ENCODE data around the gene APOA4. TPM values are rescaled to one million over a fixed set of nuclear protein-coding genes. Genes with fewer than 3 reads are reported as not detected.

APOA4 gene
- total and polyA plus RNA-seq, 12 donors: 0.17 to 1.1 TPM; not detected in 10

DNA sequence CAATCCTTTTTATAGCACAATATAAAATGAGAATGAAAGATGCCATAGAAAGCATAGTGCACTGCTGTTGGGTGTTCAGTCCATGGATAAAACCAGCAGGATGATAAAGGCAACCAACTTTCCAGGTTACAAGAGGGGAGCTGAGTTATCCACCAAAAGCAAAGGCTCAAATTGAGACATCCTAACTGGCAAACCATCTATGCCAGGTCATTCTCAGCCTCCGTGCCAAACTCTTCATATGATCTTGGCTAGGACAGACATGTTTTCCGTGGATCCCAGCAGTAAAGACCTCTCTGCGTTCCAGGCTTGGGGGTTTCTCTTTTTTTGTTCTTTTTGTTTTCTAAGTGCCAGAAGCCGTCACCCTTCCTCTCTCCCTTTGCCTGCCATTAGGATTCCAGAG lies 21.6 kb upstream of the APOA4 start:
- no peaks in the 10 kb centered on the region for H3K27me3 ChIP-seq
- TF ChIP-seq, protein P1, sequence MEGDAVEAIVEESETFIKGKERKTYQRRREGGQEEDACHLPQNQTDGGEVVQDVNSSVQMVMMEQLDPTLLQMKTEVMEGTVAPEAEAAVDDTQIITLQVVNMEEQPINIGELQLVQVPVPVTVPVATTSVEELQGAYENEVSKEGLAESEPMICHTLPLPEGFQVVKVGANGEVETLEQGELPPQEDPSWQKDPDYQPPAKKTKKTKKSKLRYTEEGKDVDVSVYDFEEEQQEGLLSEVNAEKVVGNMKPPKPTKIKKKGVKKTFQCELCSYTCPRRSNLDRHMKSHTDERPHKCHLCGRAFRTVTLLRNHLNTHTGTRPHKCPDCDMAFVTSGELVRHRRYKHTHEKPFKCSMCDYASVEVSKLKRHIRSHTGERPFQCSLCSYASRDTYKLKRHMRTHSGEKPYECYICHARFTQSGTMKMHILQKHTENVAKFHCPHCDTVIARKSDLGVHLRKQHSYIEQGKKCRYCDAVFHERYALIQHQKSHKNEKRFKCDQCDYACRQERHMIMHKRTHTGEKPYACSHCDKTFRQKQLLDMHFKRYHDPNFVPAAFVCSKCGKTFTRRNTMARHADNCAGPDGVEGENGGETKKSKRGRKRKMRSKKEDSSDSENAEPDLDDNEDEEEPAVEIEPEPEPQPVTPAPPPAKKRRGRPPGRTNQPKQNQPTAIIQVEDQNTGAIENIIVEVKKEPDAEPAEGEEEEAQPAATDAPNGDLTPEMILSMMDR (IDR thresholded peaks at IDR 0.05): no peak
- no peak for TF ChIP-seq POLR2A (IDR thresholded peaks at IDR 0.05)
- no peak for DNase-seq
- H3K36me3 ChIP-seq (replicated peaks in 1 of 2): peaks cover 0 to 48% of the 10 kb centered on the region in 2 donors
- intact Hi-C loops (cut with DNase I): no loop called here
- 93 to 97% (median 96%) methylated on average over 4 of the region's 4 CpGs for WGBS, 4 donors
- H3K4me3 ChIP-seq: no peak overlapping the region
- no peaks in the 10 kb centered on the region for H3K9me3 ChIP-seq (replicated peaks in 1 of 3)
- H3K27ac ChIP-seq: no peak overlapping the region
- no peaks in the 10 kb centered on the region for H3K4me1 ChIP-seq (replicated peaks in 1 of 2)

GRCh38 chr11:116843661-116844060 lies 20.6 kb upstream of the APOA4 start:
- no peak overlapping the region for H3K4me3 ChIP-seq
- H3K27ac ChIP-seq: peak overlapping the region in 1 of 5 donors; percentile 1
- intact Hi-C loops (cut with DNase I): no loop called here
- H3K27me3 ChIP-seq: no peaks in the 10 kb centered on the region
- peaks cover 0 to 44% of the 10 kb centered on the region in 2 donors for H3K36me3 ChIP-seq (replicated peaks in 1 of 2)
- WGBS, 4 donors: 92 to 100% (median 97%) methylated on average over 5 to 9 of the region's 9 CpGs
- H3K9me3 ChIP-seq (replicated peaks in 1 of 3): no peaks in the 10 kb centered on the region
- TF ChIP-seq POLR2A (IDR thresholded peaks at IDR 0.05): no peak
- TF ChIP-seq, protein P1 (IDR thresholded peaks at IDR 0.05): no peak
- no peaks in the 10 kb centered on the region for H3K4me1 ChIP-seq (replicated peaks in 1 of 2)
- DNase-seq: no peak

- Histone ChIP-seq H3K4me1 (replicated peaks in 1 of 2) (no peaks in the 10 kb centered on the region), H3K4me3 (no peak overlapping the region), H3K27me3 (no peaks in the 10 kb centered on the region), H3K36me3 (replicated peaks in 1 of 2) (peaks cover 0 to 39% of the 10 kb centered on the region in 2 donors), H3K9me3 (replicated peaks in 1 of 3) (no peaks in the 10 kb centered on the region), H3K27ac (peak overlapping the region in 1 of 5 donors; percentile 10)
- DNase-seq: no peak
- WGBS, 4 donors: 78 to 92% (median 85%) methylated on average over 3 to 4 of the region's 4 CpGs
- intact Hi-C loops (cut with DNase I): no loop called here
- TF ChIP-seq, protein P1 (IDR thresholded peaks at IDR 0.05): no peak
- TF ChIP-seq POLR2A (IDR thresholded peaks at IDR 0.05): no peak
These were observed 19.8 kb upstream of the APOA4 start for GRCh38 chr11:116842909-116843308.

- no peaks in the 10 kb centered on the region for H3K4me1 ChIP-seq (replicated peaks in 1 of 2)
- H3K27ac ChIP-seq: no peak overlapping the region
- 95 to 100% (median 97%) methylated on average over 4 of the region's 4 CpGs for WGBS, 4 donors
- H3K36me3 ChIP-seq (replicated peaks in 1 of 2): peaks cover 0 to 31% of the 10 kb centered on the region in 2 donors
- intact Hi-C loops (cut with DNase I): no loop called here
- H3K4me3 ChIP-seq: no peak overlapping the region
- no peak for TF ChIP-seq POLR2A (IDR thresholded peaks at IDR 0.05)
- TF ChIP-seq, protein P1 (IDR thresholded peaks at IDR 0.05): no peak
- DNase-seq: no peak
- no peaks in the 10 kb centered on the region for H3K9me3 ChIP-seq (replicated peaks in 1 of 3)
- no peaks in the 10 kb centered on the region for H3K27me3 ChIP-seq
These were observed 19.0 kb upstream of the APOA4 start for GRCh38 chr11:116842117-116842516.
